A549 (cell line): ENCODE results near the gene ZER1. TPM values are rescaled to one million over a fixed set of nuclear protein-coding genes. Genes with fewer than 3 reads are reported as not detected.

Source experiments
- ATAC-seq, 2 experiments: fragments of 200-7000 bp in 1 of 2; fragments of >200 bp in 1 of 2; cut with Nextera tagmentation in 1 of 2; cut with Tn5 transposase in 1 of 2; 3 replicates each; pipeline versions ENCODE4 v1.8.0 to v1.9.1; 2018 to 2020; ENCODE audit warnings: mild to moderate bottlenecking in 1 of 2, moderate library complexity in 1 of 2
- CTCF ChIA-PET: fragments of 300-600 bp; sonication (Branson Sonifier 250); formaldehyde crosslinking; extraction: SDS; loops from one replicate; lab custom pipeline; 2021; ENCODE audit warnings: antibody characterized with exemption, inconsistent platforms; lab: Yijun Ruan, JAX
- POLR2A ChIA-PET: fragments of 350-600 bp; formaldehyde crosslinking; extraction: SDS; loops from one replicate; lab custom pipeline; 2021; ENCODE audit warnings: antibody characterized with exemption, inconsistent platforms; lab: Yijun Ruan, JAX
- DNase-seq, 2 experiments: peaks; one replicate each; pipeline versions ENCODE4 v3.0.0 to v3.0.0-alpha.2; 2011 to 2016; ENCODE audit warnings: low read depth in 1 of 2, low spot score in 1 of 2
- FAIRE-seq: peaks from 2 replicates; lab custom pipeline; 2011; peaks lifted over from hg19 to GRCh38; lab: Jason Lieb, UNC
- H3K27ac ChIP-seq, 2 experiments: fragments of >200 bp; sonication (Bioruptor Twin); formaldehyde crosslinking; 3 replicates each; pipeline ENCODE4 v1.5.1; 2016 to 2017
- H3K4me1 ChIP-seq: fragments of >200 bp; sonication (Bioruptor Twin); formaldehyde crosslinking; 3 replicates; pipeline ENCODE4 v1.6.1; 2016
- H3K4me2 ChIP-seq: fragments of >200 bp; sonication (Bioruptor Twin); formaldehyde crosslinking; 3 replicates; pipeline ENCODE4 v1.6.1; 2016
- H3K4me3 ChIP-seq: fragments of >200 bp; sonication (Bioruptor Twin); formaldehyde crosslinking; 3 replicates; pipeline ENCODE4 v1.5.1; 2016
- H3K9me3 ChIP-seq: fragments of >200 bp; sonication (Bioruptor Twin); formaldehyde crosslinking; 3 replicates; pipeline ENCODE4 v1.6.1; 2016
- CBX2 ChIP-seq: fragments of 200-600 bp; sonication (generic); IDR thresholded peaks from 2 replicates; pipeline ENCODE4 v1.6.1; 2016; ENCODE audit warnings: low read depth, mild to moderate bottlenecking, borderline replicate concordance
- CBX8 ChIP-seq: fragments of 200-600 bp; sonication (generic); IDR thresholded peaks from 2 replicates; pipeline ENCODE4 v1.6.1; 2016
- EHMT2 ChIP-seq: fragments of 200-600 bp; sonication (generic); IDR thresholded peaks from 2 replicates; pipeline ENCODE4 v1.6.1; 2016; ENCODE audit warnings: antibody characterized with exemption, low read depth, mild to moderate bottlenecking, moderate library complexity
- EP300 ChIP-seq, 2 experiments: fragments of >200 bp; sonication (Bioruptor Twin); formaldehyde crosslinking; IDR thresholded peaks; 2 replicates in 1 of 2; 3 replicates in 1 of 2; pipeline ENCODE4 v1.6.1; 2016 to 2017
- FOSL2 ChIP-seq, 2 experiments: fragments of 450-650 bp in 1 of 2; fragments of >200 bp in 1 of 2; sonication (Bioruptor Twin) in 1 of 2; formaldehyde crosslinking; IDR thresholded peaks; 2 replicates each; pipeline versions ENCODE4 v1.5.0 to v1.6.1; 2016 to 2020; ENCODE audit warnings: mild to moderate bottlenecking in 1 of 2, moderate library complexity in 1 of 2
- HDAC2 ChIP-seq: fragments of 200-600 bp; sonication (generic); IDR thresholded peaks from 2 replicates; pipeline ENCODE4 v1.6.1; 2016
- HOXA7 ChIP-seq: fragments of 250-450 bp; sonication (Bioruptor Pico); IDR thresholded peaks from 2 replicates; pipeline ENCODE4 v1.5.0; 2020; ENCODE audit warnings: mild to moderate bottlenecking, moderate library complexity
- HOXB5 ChIP-seq: fragments of 250-450 bp; sonication (Bioruptor Pico); IDR thresholded peaks from 2 replicates; pipeline ENCODE4 v1.5.0; 2020; ENCODE audit warnings: mild to moderate bottlenecking, moderate library complexity
- JUN ChIP-seq, 2 experiments: fragments of >200 bp; sonication (Bioruptor Twin); formaldehyde crosslinking; IDR thresholded peaks; 2 replicates in 1 of 2; 3 replicates in 1 of 2; pipeline ENCODE4 v1.6.1; 2016 to 2017
- JUNB ChIP-seq: fragments of >200 bp; sonication (Bioruptor Twin); formaldehyde crosslinking; IDR thresholded peaks from 2 replicates; pipeline ENCODE4 v1.6.1; 2016
- KDM1A ChIP-seq: fragments of 200-600 bp; sonication (generic); IDR thresholded peaks from 2 replicates; pipeline ENCODE4 v1.6.1; 2016; ENCODE audit warnings: low read depth, mild to moderate bottlenecking
- NPAS2 ChIP-seq: fragments of 250-450 bp; sonication (Bioruptor Pico); IDR thresholded peaks from 2 replicates; pipeline ENCODE4 v1.8.0; 2022; ENCODE audit warnings: mild to moderate bottlenecking, moderate library complexity, borderline replicate concordance
- RAD21 ChIP-seq, 2 experiments: fragments of >200 bp in 1 of 2; sonication (Bioruptor Twin) in 1 of 2; formaldehyde crosslinking in 1 of 2; IDR thresholded peaks in 1 of 2; conservative IDR thresholded peaks in 1 of 2; 2 replicates in 1 of 2; 3 replicates in 1 of 2; pipeline ENCODE4 v1.6.1; 2012 to 2018; ENCODE audit warnings: inconsistent platforms in 1 of 2
- RCOR1 ChIP-seq: fragments of 150-350 bp; IDR thresholded peaks from 2 replicates; pipeline ENCODE4 v1.6.1; 2014; ENCODE audit warnings: antibody characterized with exemption, low read length, low read depth
- SREBF2 ChIP-seq: fragments of 450-650 bp; IDR thresholded peaks from 2 replicates; pipeline ENCODE4 v1.6.1; 2014; ENCODE audit warnings: mild to moderate bottlenecking, moderate library complexity
- ZSCAN20 ChIP-seq: fragments of 250-450 bp; sonication (Bioruptor Pico); IDR thresholded peaks from 2 replicates; pipeline ENCODE4 v1.8.0; 2022; ENCODE audit warnings: mild to moderate bottlenecking, moderate library complexity
- WGBS: methylation state at CpG from one replicate; pipeline ENCODE4 v1.1.6; 2017; ENCODE audit errors: missing lambda C conversion rate; 5-methylcytosine and 5-hydroxymethylcytosine counted together
- polyA plus RNA-seq, 4 experiments: library from polyadenylated mRNA; depleted of rRNA in 3 of 4; stranded (reverse); fragments of >200 nt; fragmentation: RNase III in 1 of 4; extraction: RNeasy Plus Mini Kit Qiagen cat#74134 plus additional on column Dnase treatment in 1 of 4; gene quantifications; 2 replicates in 3 of 4; 3 replicates in 1 of 4; pipeline ENCODE4 v1.2.3, GENCODE V29; 2011 to 2017
- TF ChIP-seq, protein P1 (sequence below): IDR thresholded peaks from 2 replicates; pipeline ENCODE4 v1.6.1; 2012
- TF ChIP-seq, protein P2 (sequence below): IDR thresholded peaks from 2 replicates; pipeline ENCODE4 v1.6.1; 2012
- TF ChIP-seq, protein P3 (sequence below): fragments of 450-650 bp; IDR thresholded peaks from 2 replicates; pipeline ENCODE4 v1.6.1; 2014; ENCODE audit warnings: antibody characterized with exemption

ZER1 gene
- polyA plus RNA-seq, 2 of the 4 experiments (the other 2 are of a cell fraction) = 9.1 to 13.4 TPM

GRCh38 chr9:128820665-128821583 is 49.2 kb upstream of the ZER1 start:
- no peak overlapping the region for H3K27ac ChIP-seq
- no peak overlapping the region for H3K4me3 ChIP-seq
- POLR2A ChIA-PET = no interaction called here
- no peak for FAIRE-seq
- H3K4me2 ChIP-seq = no peak overlapping the region
- CTCF ChIA-PET = interaction anchor here (0.8 to 5.0 kb wide), 5 partner anchors 31 to 119 kb away, joined by 4 to 51 read pairs (median 6); partner anchors contain the start of gene PKN3
- no peaks in the 10 kb centered on the region for H3K9me3 ChIP-seq
- TF ChIP-seq, protein P1, sequence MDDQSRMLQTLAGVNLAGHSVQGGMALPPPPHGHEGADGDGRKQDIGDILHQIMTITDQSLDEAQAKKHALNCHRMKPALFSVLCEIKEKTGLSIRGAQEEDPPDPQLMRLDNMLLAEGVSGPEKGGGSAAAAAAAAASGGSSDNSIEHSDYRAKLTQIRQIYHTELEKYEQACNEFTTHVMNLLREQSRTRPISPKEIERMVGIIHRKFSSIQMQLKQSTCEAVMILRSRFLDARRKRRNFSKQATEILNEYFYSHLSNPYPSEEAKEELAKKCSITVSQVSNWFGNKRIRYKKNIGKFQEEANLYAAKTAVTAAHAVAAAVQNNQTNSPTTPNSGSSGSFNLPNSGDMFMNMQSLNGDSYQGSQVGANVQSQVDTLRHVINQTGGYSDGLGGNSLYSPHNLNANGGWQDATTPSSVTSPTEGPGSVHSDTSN = no peak
- no peak for TF ChIP-seq RCOR1
- no peak for TF ChIP-seq FOSL2 (IDR thresholded peaks at IDR 0.05)
- TF ChIP-seq FOSL2 (CRISPR knock-in tag; IDR thresholded peaks at IDR 0.05) = no peak
- TF ChIP-seq EHMT2 = no peak
- TF ChIP-seq NPAS2 (CRISPR knock-in tag) = no peak
- TF ChIP-seq HOXB5 (CRISPR knock-in tag) = no peak
- TF ChIP-seq, protein P2, sequence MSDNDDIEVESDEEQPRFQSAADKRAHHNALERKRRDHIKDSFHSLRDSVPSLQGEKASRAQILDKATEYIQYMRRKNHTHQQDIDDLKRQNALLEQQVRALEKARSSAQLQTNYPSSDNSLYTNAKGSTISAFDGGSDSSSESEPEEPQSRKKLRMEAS = no peak
- no peak for TF ChIP-seq JUN (IDR thresholded peaks at IDR 0.05)
- DNase-seq = no peak
- 89% methylated on average over 22 of the region's 24 CpGs for WGBS
- no peak for ATAC-seq
- H3K4me1 ChIP-seq = peaks cover 11% of the 10 kb centered on the region

GRCh38 chr9:128819716-128820664 is 48.3 kb upstream of the ZER1 start:
- DNase-seq (no peak), FAIRE-seq (no peak), ATAC-seq (no peak)
- Histone ChIP-seq H3K4me3 (peak overlapping the region; percentile 76; the same call in 2 of the 3 replicates), H3K4me1 (peaks cover 11% of the 10 kb centered on the region), H3K27ac (no peak overlapping the region), H3K9me3 (no peaks in the 10 kb centered on the region), H3K4me2 (peak overlapping the region; percentile 100)
- 91% methylated on average over 16 of the region's 18 CpGs for WGBS
- ChIA-PET POLR2A (interaction anchor here (1.5 to 2.6 kb wide), 2 partner anchors 10 to 25 kb away, joined by 3 to 24 read pairs; partner anchors contain the start of gene SPOUT1), CTCF (interaction anchor here (0.5 to 5.0 kb wide), 17 partner anchors 7 to 185 kb away, joined by 3 to 51 read pairs (median 7); partner anchors contain the start of genes PKN3 and SPOUT1)
- TF ChIP-seq ZSCAN20 (CRISPR knock-in tag) = no peak
- TF ChIP-seq, protein P1 = no peak
- no peak for TF ChIP-seq SREBF2
- TF ChIP-seq CBX2 = no peak
- TF ChIP-seq KDM1A = no peak
- TF ChIP-seq, protein P3, sequence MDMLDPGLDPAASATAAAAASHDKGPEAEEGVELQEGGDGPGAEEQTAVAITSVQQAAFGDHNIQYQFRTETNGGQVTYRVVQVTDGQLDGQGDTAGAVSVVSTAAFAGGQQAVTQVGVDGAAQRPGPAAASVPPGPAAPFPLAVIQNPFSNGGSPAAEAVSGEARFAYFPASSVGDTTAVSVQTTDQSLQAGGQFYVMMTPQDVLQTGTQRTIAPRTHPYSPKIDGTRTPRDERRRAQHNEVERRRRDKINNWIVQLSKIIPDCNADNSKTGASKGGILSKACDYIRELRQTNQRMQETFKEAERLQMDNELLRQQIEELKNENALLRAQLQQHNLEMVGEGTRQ = no peak
- TF ChIP-seq EP300 (IDR thresholded peaks at IDR 0.05) = no peak
- TF ChIP-seq FOSL2 (IDR thresholded peaks at IDR 0.05) = no peak
- no peak for TF ChIP-seq FOSL2 (CRISPR knock-in tag; IDR thresholded peaks at IDR 0.05)
- TF ChIP-seq HOXA7 (CRISPR knock-in tag) = no peak
- no peak for TF ChIP-seq JUNB
- no peak for TF ChIP-seq RAD21 (conservative IDR thresholded peaks at IDR 0.05 in 1 of 2, IDR thresholded peaks at IDR 0.05 in 1 of 2)
- TF ChIP-seq HDAC2 = no peak
- no peak for TF ChIP-seq CBX8
- TF ChIP-seq, protein P2 = no peak
